Muscle of leg (tissue), 11 donors: Measurements from ENCODE around the gene TMEM144. TPM values are rescaled to one million over a fixed set of nuclear protein-coding genes. Genes with fewer than 3 reads are reported as not detected.
A peak's percentile ranks its signal among the peaks of the same experiment; 100 is the strongest.

ENCODE experiments used
- DNase-seq: peaks from one replicate; pipeline ENCODE4 v3.0.0; 2013
- H3K27ac ChIP-seq: one replicate; pipeline ENCODE4 v1.5.1; 2013; ENCODE audit warnings: mild to moderate bottlenecking, low read length, control low read depth
- H3K27me3 ChIP-seq: one replicate; pipeline ENCODE4 v1.6.1; 2013; ENCODE audit warnings: low read length; ENCODE audit not compliant: control insufficient read depth, insufficient read depth
- H3K36me3 ChIP-seq: one replicate; pipeline ENCODE4 v1.6.1; 2013; ENCODE audit warnings: low read length; ENCODE audit not compliant: control insufficient read depth, insufficient read depth
- H3K4me1 ChIP-seq: one replicate; pipeline ENCODE4 v1.6.1; 2013; ENCODE audit warnings: low read length; ENCODE audit not compliant: control insufficient read depth, insufficient read depth
- H3K4me3 ChIP-seq: one replicate; pipeline ENCODE4 v1.5.1; 2013; ENCODE audit warnings: low read length, control low read depth
- H3K9me3 ChIP-seq: replicated peaks from 2 replicates; pipeline ENCODE4 v1.6.1; 2013; ENCODE audit warnings: low read depth, low read length; ENCODE audit not compliant: control insufficient read depth
- WGBS: methylation state at CpG from one replicate; pipeline ENCODE4 v1.1.5; 2013; ENCODE audit warnings: missing lambda C conversion rate; ENCODE audit not compliant: insufficient coverage; 5-methylcytosine and 5-hydroxymethylcytosine counted together
- polyA plus RNA-seq, 8 donors: library from polyadenylated mRNA; unstranded; fragments of 120-200 nt; gene quantifications; one replicate each; pipeline versions ENCODE4 v1.2.1 to v1.2.3, GENCODE V29; 2013; ENCODE audit warnings: inconsistent platforms in 1 of 8, low replicate concordance in 1 of 8; ENCODE audit not compliant: insufficient read length in 8 of 8, insufficient read depth in 1 of 8
- total RNA-seq: library from RNA; stranded (reverse); fragments of 120-200 nt; gene quantifications from one replicate; pipeline ENCODE4 v1.2.4, GENCODE V29; 2013

TMEM144 gene
- total and polyA plus RNA-seq, 9 donors, result 1.2 to 6.1 (median 2.3) TPM

DNA sequence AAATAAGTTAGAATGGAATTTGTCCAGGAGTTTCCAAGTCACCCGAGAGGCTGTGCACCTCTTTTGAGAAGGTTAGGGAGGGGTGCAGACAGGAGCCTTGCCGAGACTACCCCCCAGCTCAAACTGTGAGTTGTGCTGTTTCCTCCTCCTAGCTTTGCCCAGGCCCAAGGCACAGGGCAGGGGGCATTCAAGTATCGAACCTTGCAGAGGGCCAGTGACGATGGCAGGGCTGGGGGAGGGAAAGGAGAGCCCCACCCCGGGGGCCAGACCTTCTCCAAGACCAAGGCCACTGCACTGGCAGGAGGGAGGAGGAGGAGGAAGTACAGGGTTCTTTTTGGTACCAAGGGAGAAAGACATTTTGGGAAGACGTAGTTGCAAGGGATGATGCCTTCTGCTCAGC, 80.6 kb downstream of the TMEM144 start:
- WGBS, result 85% methylated on average over 4 of the region's 6 CpGs
- no peak overlapping the region for H3K4me3 ChIP-seq

GRCh38 chr4:158291334-158292055, 81.2 kb downstream of the TMEM144 start:
- Histone ChIP-seq H3K27ac (no peak overlapping the region), H3K9me3 (no peaks in the 10 kb centered on the region), H3K27me3 (no peaks in the 10 kb centered on the region), H3K4me3 (no peak overlapping the region), H3K36me3 (no peaks in the 10 kb centered on the region), H3K4me1 (no peaks in the 10 kb centered on the region)
- 82% methylated on average over 5 of the region's 11 CpGs for WGBS
- no peak for DNase-seq

More for the DNA sequence above, 80.6 kb downstream of the TMEM144 start:
- DNase-seq, result no peak
- no peaks in the 10 kb centered on the region for H3K27me3 ChIP-seq
- H3K4me1 ChIP-seq, result no peaks in the 10 kb centered on the region
- H3K27ac ChIP-seq, result no peak overlapping the region
- H3K36me3 ChIP-seq, result no peaks in the 10 kb centered on the region
- H3K9me3 ChIP-seq, result no peaks in the 10 kb centered on the region

DNA sequence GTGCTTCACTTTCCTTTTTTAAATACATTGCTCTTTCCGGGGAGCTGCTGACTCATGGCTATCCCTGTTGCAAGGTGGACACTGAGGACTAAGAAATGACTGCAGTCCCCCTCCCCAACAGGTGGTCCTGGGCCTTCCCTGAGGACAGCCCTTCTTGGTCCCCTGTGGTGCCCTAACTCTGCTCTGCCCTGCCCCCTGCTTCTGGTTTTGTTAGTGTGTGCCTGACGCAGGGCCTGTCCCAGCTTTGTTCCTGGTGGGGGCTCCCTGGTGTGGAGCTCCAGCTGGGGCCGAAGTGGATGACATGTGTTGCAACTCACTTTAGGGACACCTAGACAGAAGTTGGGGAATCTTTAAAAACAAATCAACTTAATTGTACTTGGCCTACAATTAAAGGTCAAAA, 81.9 kb downstream of the TMEM144 start:
- DNase-seq, result no peak
- no peak overlapping the region for H3K4me3 ChIP-seq

DNA sequence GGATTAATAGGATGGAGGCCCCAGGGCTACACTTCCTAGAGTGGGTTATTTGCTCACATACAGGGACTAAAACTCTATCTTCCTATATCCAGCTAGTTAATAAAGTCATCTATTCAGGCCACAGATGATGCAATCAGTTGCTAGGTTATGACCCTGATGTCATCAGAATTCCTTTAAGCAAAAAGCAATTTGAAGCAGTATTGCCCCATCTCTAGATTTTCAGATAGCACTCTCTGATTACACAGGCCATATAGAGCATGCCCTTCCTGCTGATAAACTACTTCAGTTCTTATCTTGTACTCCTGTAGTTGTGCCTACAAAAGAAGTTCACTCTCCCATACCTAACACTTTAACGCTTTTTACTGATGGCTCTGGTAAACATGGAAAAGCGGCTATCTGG, 84.8 kb downstream of the TMEM144 start:
- H3K27me3 ChIP-seq, result no peaks in the 10 kb centered on the region
- H3K9me3 ChIP-seq, result no peaks in the 10 kb centered on the region
- no peak for DNase-seq

More for the DNA sequence above, 81.9 kb downstream of the TMEM144 start:
- no peaks in the 10 kb centered on the region for H3K4me1 ChIP-seq
- H3K9me3 ChIP-seq, result no peaks in the 10 kb centered on the region
- no peaks in the 10 kb centered on the region for H3K36me3 ChIP-seq
- H3K27me3 ChIP-seq, result no peaks in the 10 kb centered on the region
- 100% methylated on average over 1 of the region's 3 CpGs for WGBS
- no peak overlapping the region for H3K27ac ChIP-seq

GRCh38 chr4:158297866-158298265, 87.6 kb downstream of the TMEM144 start:
- Histone ChIP-seq H3K36me3 (no peaks in the 10 kb centered on the region), H3K27me3 (no peaks in the 10 kb centered on the region), H3K4me3 (no peak overlapping the region), H3K27ac (no peak overlapping the region), H3K4me1 (no peaks in the 10 kb centered on the region), H3K9me3 (no peaks in the 10 kb centered on the region)
- DNase-seq, result no peak
- no CpG with 5 or more reads among the region's 3 CpGs for WGBS

More for the DNA sequence above, 84.8 kb downstream of the TMEM144 start:
- no peaks in the 10 kb centered on the region for H3K4me1 ChIP-seq
- WGBS, result 68% methylated on average over 2 of the region's 2 CpGs
- H3K27ac ChIP-seq, result no peak overlapping the region
- no peak overlapping the region for H3K4me3 ChIP-seq
- H3K36me3 ChIP-seq, result no peaks in the 10 kb centered on the region

DNA sequence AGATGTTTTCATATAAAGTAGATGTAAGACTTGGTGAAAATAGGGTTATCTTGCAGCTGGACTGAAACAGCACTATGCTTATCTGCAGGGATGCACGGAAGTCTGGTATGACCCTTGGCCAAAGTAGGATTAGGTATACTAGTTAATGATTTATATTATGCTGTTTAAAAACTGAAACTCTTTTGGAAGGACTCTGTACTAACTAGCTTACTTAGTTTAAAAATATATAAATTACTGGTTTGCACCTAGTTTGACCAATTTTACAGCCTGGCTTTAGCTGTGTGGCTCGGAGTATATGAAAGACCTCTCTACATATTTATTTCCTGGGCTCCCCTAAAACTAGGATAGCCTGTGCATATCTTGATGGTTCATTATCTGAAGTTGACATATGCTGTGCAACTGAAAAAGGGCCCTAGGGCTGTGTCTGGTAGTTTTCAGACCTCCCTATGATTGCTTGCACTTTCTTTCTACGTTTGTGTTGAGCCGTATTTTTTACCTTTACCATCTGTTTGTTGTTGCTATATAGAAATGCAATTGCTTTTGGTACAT, 89.2 kb downstream of the TMEM144 start:
- WGBS, result no CpG with 5 or more reads among the region's 4 CpGs
- H3K27me3 ChIP-seq, result no peaks in the 10 kb centered on the region
- no peak overlapping the region for H3K27ac ChIP-seq
- no peaks in the 10 kb centered on the region for H3K4me1 ChIP-seq
- no peak for DNase-seq
- H3K4me3 ChIP-seq, result no peak overlapping the region
- no peaks in the 10 kb centered on the region for H3K9me3 ChIP-seq
- no peaks in the 10 kb centered on the region for H3K36me3 ChIP-seq

- Histone ChIP-seq H3K4me3 (no peak overlapping the region), H3K4me1 (no peaks in the 10 kb centered on the region), H3K36me3 (no peaks in the 10 kb centered on the region), H3K27ac (no peak overlapping the region), H3K27me3 (no peaks in the 10 kb centered on the region), H3K9me3 (no peaks in the 10 kb centered on the region)
- DNase-seq, result no peak
- WGBS, result no CpG with 5 or more reads among the region's 3 CpGs
These were observed 89.7 kb downstream of the TMEM144 start for GRCh38 chr4:158300012-158300411.

DNA sequence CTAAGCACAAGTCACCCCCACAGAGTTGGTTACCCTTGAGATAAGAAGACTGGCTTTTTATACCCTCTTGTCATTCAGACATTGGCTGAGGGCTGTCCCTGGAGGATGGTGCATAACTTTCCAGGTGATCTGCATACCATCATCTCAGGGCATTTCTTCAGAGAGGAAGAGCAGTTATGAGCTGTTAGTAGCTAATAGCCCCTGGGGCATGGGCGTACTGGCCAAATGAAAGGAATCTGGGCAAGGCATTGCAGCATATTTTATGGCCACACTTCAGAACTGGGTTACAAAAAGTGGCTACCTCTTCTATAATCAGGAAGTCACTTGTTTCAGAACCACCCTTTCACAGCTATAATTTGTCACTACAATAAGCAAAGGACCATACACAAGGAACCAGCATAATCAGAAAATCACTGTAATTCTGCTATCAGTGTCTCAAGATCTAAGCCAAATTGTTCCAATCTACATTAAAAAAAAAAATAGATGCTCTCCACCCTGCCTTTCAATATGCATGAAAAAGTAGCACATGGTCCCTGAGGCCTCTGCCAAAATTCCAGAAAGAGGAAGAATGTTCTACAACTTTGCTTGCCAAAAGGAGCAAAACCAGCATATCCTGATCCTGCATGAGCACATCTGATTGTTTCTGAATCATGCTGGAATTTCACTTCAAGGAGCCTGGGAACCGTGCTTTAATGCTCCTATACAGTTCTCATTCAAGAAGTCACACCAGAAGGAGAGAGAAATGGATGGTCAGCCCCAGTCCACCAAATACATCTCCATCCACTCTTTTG, 92.0 kb downstream of the TMEM144 start:
- Histone ChIP-seq H3K4me3 (no peak overlapping the region), H3K4me1 (no peaks in the 10 kb centered on the region), H3K27me3 (no peaks in the 10 kb centered on the region), H3K36me3 (no peaks in the 10 kb centered on the region), H3K27ac (no peak overlapping the region), H3K9me3 (no peaks in the 10 kb centered on the region)
- WGBS, result 63% methylated on average over 2 of the region's 2 CpGs
- DNase-seq, result peak; percentile 38

DNA sequence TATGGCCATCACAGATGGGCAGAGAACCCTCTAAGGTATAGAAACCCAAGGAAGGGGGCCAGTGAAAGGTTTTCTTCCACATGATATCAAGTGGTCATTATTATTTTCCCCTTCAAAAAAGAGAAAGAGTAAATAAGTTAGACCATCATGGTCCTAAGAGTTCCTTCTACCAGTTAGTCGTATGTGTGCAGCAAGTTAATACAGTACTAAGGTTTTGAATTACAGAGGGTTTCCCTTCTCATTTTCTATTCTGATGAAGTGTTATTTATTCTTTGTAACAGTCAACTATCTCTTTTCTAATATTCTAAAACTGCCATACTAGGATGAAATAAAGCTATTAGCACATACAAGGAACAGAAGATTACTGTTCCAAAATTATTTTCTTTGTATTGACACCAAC, 94.4 kb downstream of the TMEM144 start:
- DNase-seq, result no peak
- WGBS, result no CpG with 5 or more reads among the region's 1 CpG

More for the DNA sequence above, 94.4 kb downstream of the TMEM144 start:
- Histone ChIP-seq H3K4me1 (no peaks in the 10 kb centered on the region), H3K27me3 (no peaks in the 10 kb centered on the region), H3K36me3 (no peaks in the 10 kb centered on the region), H3K27ac (no peak overlapping the region), H3K4me3 (no peak overlapping the region), H3K9me3 (no peaks in the 10 kb centered on the region)
